ENCODE results near the gene HSD17B3.

The HSD17B3 gene

DNA sequence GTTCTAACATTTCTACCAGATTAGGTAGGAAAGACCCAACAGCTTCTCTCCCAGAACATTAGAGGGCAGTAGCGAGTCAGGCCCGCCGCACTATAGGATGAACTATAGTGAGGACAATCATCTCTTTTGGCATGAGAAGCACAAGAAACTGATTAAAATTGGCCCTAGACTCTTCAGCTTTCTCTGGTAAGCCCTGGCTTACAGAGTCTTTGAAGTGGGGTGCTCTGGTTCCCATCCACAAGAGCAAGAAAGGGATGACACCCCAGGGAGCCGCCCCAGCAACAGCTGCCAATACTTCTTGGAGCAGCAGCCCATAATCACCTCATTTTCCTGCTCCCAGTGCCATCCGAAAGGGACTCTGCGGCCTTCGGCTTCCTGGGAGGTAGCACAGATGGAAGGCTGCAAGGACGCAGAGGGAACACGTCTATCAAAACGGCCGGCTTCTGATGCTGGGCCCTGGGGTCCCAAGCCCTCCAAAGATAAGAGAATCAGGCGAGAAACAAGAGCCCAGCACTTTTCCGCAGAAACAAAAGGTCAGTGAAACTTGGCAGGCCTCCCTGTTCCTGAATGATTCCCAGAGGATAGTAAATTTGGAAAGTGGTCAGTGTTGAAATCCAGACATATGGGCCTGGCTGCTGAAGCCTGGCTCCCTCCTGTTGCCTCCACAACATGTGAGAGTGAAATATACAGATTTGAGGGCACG is 69.3 kb downstream of the HSD17B3 start:
- peak; percentile 51 for DNase-seq

DNA sequence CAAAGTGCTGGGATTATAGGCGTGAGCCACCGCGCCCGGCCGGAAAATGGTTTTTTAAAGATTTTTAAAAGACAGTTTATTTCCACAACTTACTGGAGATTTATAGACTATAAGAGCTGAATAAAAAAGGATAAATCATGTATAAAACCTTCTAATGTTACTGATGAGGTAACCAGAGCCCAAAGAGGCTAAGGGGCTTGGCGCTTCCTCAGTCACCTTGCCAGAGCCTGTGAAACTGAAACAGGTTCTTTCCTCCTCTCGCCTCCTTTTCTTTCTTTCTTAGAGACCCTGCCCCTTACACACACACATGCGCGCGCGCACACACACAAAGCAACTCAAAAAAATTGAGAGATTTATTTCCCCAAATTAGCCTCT is 69.8 kb downstream of the HSD17B3 start:
- DNase-seq, result no peak

- no peak for DNase-seq
Measured at GRCh38 chr9:96230002-96230401, 72.0 kb downstream of the HSD17B3 start.

- DNase-seq, result no peak
Measured at GRCh38 chr9:96222132-96222531, 79.8 kb downstream of the HSD17B3 start.

DNA sequence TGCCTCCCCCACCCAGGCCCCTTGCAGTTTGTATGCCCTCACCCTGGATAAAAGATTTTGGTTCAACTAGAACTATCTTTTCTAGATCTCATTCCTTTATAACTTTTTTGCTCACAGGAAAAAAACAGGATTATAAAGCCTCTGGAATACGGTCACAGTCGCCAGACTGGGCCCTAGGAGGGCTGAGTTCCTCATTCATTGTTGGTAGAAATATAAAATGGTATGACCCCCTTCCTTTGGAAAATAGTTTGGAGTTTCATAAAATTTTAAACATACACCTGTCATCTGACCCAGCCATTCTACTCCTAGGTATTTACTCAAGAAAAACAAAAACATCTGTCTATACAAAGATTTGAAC is 82.1 kb downstream of the HSD17B3 start:
- DNase-seq, result no peak

DNA sequence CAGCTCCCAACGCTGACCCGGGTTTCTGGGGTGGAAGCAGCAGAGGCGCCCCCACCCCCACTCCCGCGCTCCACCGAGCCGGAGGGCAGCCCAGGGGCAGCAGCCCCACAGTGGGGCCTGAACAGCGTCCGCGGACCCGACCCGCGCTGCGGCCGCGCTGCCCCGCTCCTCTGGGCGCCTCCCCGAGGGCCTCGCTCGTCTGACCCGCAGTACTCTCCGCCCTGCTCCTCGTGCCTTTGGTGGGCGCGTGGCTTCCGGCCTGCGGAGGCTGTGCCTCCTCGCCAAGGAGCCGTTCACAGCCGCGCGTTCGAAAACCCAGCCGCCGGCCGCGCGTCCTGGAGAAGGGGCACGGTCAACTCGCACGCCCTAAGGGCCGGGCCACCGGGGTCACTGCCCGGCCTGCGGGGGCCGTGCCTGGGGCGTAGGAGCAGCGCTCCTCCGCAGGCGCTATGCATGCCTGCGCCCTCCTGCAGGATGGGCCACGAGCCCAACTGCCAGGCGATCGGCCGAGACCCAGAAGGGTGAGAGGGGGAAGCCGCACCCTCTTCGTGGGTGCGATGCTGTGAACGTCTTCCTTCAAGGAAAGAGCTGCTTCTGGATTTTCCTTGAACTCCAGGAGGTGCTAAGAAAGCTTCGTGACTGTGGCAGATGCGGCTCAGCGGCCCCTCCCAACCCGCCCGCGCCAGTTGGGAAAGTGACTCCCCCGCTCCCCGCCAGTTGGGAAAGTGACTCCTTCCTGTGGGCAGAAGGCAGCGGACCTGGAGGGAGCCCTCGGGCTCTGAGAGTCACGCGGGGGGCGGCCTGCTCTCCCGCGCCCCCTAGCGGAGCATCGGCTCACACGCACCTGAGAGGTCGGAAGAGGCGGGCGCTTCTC is 82.7 kb downstream of the HSD17B3 start:
- DNase-seq, result peak; percentile 49

- peak; percentile 71 for DNase-seq
Measured at GRCh38 chr9:96217754-96218693, 84.0 kb downstream of the HSD17B3 start.

- DNase-seq, result no peak
Measured at GRCh38 chr9:96217294-96217707, 84.7 kb downstream of the HSD17B3 start.

GRCh38 chr9:96216583-96216982 is 85.4 kb downstream of the HSD17B3 start:
- no peak for DNase-seq

GRCh38 chr9:96215841-96216240 is 86.1 kb downstream of the HSD17B3 start:
- no peak for DNase-seq

DNA sequence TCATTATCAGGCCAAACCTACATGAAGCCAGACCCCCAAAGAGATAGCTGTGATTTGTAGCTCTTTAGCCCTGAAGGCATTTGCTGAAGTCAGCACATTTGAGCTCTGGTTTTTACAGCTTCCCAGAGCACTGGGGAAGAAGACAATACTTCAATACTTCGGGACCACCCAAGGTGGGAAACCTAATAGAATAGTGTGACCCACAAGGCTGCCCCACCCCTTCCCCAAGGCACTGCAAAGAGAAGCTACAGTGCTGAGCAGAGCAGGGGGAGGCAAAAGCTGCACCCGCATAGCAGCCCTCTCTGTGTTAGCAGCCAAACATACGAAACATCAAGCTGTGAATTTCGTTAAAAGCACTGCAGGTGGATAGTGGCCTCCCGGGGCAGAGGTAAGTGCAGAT is 87.3 kb downstream of the HSD17B3 start:
- DNase-seq, result no peak

- no peak for DNase-seq
Measured at GRCh38 chr9:96209407-96210271, 92.3 kb downstream of the HSD17B3 start.

DNA sequence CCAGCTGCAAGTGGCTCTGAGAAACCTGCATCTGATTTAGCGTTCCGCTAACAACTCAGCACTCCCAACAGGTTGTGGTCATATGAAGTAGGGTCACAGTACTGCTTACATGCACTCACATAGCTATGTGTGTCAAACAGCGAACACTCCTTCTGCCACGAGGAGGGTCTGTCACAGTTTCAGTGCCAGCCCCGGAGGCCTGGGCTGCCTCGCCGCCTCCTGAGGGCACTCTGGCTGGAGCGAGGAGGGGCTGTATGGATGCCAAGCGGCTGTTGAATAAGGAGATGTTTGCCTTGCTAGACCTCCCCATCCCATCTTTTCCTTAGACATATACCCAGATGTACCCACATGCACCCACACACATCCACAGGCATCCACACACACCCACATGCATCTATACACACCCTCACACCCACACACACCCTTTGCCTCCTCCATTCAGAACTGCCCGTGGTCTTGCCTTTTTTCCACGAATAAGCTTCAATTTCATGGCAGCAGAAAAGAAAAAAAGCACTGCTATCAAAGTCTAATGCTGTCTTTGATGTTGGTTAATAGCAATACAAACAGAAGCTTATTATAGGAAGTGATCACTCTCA is 95.7 kb downstream of the HSD17B3 start:
- DNase-seq, result no peak

DNA sequence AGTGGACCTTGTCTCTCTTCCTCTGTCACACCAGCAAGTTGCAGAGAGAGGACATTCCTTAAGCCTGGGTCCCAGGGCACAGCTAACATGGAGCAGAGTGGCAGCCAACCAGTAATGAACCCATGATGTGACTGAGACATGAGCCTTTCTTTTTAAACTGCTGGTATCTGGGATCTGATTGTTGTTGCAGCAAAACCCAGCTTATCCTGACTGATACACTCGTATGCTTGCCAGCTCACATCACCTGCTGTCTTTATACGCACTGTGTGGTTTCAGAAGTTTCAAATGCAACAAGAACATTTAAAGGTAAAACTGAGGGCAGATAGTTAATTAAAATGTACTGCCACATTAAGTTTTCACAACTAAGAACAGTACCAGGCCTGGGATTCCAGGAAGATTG is 97.1 kb downstream of the HSD17B3 start:
- DNase-seq, result no peak

DNA sequence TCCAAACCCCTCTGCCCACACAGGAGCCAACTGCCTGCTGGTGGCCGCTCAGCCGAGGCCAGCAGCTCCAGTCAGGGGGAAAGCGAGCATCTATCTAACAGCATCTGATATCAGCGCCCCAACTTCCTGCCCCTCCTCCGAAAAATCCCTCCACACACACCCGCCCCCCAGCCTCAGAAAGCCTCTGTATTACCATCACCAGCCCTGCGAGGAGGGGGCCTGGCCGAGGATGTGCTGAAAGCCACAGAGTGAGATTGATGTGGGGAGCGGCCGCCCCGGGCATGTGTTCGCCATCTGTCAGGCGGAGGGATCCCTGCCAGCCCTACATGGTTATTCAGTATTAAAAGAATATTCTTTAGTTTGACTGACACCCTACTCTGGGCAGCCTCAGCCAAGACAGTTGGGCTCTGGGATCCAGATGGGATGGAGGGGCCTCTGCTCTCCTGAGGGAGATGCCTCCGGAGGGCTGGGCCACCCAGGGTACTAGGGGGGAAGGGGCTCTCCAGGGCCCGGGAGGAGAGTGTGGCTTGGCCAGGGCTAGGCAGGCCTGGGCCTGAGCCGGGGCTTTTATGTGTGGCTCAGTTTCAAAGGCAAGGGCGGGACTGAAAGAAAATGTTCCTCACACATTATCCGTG is 98.0 kb downstream of the HSD17B3 start:
- DNase-seq, result peak; percentile 29

DNA sequence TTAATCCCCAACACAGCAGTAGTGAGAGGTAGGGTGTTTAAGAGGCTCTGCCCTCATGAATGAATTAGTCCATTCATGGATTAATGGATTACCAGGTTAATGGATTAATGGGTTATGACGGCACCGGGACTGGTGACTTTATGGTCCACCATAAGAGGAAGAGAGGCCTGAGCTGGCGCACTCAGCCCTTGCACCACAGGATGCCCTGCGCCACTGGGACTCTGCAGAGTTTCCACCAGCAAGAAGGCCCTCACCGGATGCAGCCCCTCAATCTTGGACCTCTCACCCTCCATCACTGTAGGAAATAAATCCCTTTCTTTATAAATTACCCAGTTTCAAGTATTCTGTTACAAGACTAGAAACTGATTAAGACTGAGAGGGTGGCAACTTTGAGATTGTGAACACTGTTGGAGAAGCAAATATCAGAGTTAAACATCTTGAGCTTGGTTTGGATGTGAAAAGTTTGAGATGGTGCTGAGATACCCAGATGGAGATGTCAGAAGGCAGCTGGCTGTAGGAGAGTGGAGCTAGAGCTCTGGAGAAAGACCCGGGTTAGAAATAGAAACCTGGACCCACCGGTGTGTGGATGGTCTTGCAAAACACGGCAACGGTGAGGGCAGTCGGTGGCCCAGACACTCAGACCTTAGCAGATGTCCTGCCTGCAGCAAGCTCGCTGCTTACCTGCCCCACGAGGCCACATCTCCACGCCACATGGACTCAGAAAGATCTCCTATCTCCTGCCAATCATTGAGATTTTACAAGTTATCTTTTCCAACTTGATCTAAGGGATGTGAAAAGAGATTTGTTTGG is 98.8 kb downstream of the HSD17B3 start:
- no peak for DNase-seq

GRCh38 chr9:96201140-96201539 is 100.8 kb downstream of the HSD17B3 start:
- no peak for DNase-seq

DNA sequence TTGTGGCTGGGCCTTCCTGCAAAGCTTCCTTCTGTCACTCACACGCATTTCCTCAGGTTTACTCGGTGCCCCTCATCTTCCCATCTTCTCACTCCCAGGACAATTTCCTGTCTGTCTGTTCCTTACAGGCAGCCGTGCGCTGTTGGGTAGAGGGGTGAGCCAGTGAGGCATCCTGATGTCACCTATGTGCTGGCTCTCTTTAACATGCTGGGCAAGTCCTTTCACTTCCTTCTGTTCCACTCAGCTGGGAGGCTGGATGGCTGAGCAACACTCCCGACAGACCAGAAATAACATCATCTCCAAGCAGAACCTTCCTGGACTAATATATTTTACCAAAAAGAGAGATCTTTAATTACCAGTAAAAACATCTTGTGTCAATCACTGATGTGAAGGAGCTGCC is 103.0 kb downstream of the HSD17B3 start:
- DNase-seq, result no peak

- no peak for DNase-seq
Measured at GRCh38 chr9:96195541-96195940, 106.4 kb downstream of the HSD17B3 start.

GRCh38 chr9:96193236-96193755 is 108.7 kb downstream of the HSD17B3 start:
- no peak for DNase-seq

Measured in CD4-positive, alpha-beta T cell treated with Interleukin-10 for 1 hour (primary cell).